Adrenal gland (tissue), 5 donors: ENCODE results near the gene CCDC85C.

Source experiments
- POLR2A ChIP-seq, 2 donors: fragments of 450-650 bp; IDR thresholded peaks; one replicate each; pipeline ENCODE4 v1.6.1; 2017; ENCODE audit warnings: antibody characterized with exemption in 2 of 2, mild to moderate bottlenecking in 2 of 2, moderate library complexity in 1 of 2
- TF ChIP-seq, protein P1 (sequence below), 6 experiments: fragments of 450-650 bp in 4 of 6; fragments of 200-600 bp in 2 of 6; sonication (generic) in 1 of 6; IDR thresholded peaks; 1 replicate in 5 of 6; 2 replicates in 1 of 6; pipeline versions ENCODE4 v1.5.1 to v1.8.0; 2016 to 2021; ENCODE audit warnings: antibody characterized with exemption in 6 of 6, mild to moderate bottlenecking in 2 of 6, moderate library complexity in 1 of 6
- donor health status: DM: no; HTN: no; CAD: no.

DNA sequence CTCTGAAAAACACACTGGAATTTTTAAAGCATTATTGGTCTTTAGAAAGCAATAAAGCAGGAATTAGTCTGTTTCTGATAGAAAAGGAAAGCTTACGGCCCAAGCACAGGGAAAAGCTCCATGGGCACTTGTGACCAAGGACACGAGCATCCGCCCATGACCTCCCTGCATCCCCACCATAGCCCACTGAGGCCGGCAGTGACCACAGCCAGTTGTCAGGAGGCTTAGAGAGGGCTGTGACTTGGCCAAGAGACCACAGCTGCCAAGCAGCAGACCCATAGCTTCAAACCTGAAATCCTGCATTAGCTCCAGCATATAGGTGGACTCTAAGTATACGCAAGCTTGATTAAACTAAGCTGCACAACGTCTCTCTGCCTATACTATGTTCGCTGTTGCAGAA lies 132.3 kb downstream of the CCDC85C start:
- TF ChIP-seq, protein P1, sequence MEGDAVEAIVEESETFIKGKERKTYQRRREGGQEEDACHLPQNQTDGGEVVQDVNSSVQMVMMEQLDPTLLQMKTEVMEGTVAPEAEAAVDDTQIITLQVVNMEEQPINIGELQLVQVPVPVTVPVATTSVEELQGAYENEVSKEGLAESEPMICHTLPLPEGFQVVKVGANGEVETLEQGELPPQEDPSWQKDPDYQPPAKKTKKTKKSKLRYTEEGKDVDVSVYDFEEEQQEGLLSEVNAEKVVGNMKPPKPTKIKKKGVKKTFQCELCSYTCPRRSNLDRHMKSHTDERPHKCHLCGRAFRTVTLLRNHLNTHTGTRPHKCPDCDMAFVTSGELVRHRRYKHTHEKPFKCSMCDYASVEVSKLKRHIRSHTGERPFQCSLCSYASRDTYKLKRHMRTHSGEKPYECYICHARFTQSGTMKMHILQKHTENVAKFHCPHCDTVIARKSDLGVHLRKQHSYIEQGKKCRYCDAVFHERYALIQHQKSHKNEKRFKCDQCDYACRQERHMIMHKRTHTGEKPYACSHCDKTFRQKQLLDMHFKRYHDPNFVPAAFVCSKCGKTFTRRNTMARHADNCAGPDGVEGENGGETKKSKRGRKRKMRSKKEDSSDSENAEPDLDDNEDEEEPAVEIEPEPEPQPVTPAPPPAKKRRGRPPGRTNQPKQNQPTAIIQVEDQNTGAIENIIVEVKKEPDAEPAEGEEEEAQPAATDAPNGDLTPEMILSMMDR (IDR thresholded peaks at IDR 0.05): no peak
- TF ChIP-seq POLR2A (IDR thresholded peaks at IDR 0.05): no peak
